Memory B cell (primary cell): Measurements from ENCODE around the gene PLXNA2.

Experiments used
- ATAC-seq: fragments of 150-1000 bp; cut with Tn5 transposase; 2 replicates; pipeline ENCODE4 v1.10.0; 2021; ENCODE audit warnings: low read depth, mild to moderate bottlenecking, moderate library complexity
- DNase-seq, 2 donors: peaks; one replicate each; pipeline ENCODE4 v3.0.0; 2022; ENCODE audit warnings: low spot score in 2 of 2
- H3K27ac Mint-ChIP-seq: one replicate; pipeline ENCODE4 v1.8.0; 2022; ENCODE audit warnings: mild to moderate bottlenecking, moderate library complexity, mixed read lengths
- H3K27me3 Mint-ChIP-seq: one replicate; pipeline ENCODE4 v1.8.0; 2022; ENCODE audit warnings: mixed read lengths
- H3K36me3 Mint-ChIP-seq: one replicate; pipeline ENCODE4 v1.8.0; 2022; ENCODE audit warnings: mild to moderate bottlenecking, mixed read lengths
- H3K4me1 Mint-ChIP-seq: one replicate; pipeline ENCODE4 v1.8.0; 2022; ENCODE audit warnings: mixed read lengths
- H3K4me3 Mint-ChIP-seq: one replicate; pipeline ENCODE4 v1.8.0; 2022; ENCODE audit warnings: mild to moderate bottlenecking, moderate library complexity, mixed read lengths
- H3K9me3 Mint-ChIP-seq: one replicate; pipeline ENCODE4 v1.8.0; 2022; ENCODE audit warnings: mixed read lengths

Gene PLXNA2

DNA sequence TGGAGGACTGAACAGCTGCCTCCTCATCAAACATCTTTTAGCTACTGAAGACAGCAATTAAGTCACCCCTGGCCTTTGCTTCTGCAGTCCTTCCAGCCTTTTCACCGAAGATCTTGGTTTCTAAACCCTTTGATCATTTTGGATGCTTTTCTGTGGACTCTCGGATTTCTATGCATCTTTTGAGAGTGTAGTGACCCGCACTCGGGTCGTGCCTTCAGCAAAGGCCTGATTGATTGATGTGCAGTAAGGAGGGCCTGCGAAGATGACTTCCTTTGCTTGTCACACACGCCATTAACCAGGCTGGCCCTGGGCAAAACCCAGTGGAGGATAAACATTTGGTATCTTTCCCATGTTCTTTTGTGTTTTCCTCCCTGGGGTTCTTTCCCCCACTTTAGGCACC, 175.8 kb downstream of the PLXNA2 start:
- ATAC-seq (no peak), DNase-seq (no peak)
- H3K4me1 Mint-ChIP-seq = no peaks in the 10 kb centered on the region
- no peak overlapping the region for H3K27ac Mint-ChIP-seq
- H3K36me3 Mint-ChIP-seq = no peaks in the 10 kb centered on the region
- H3K9me3 Mint-ChIP-seq = no peaks in the 10 kb centered on the region
- H3K4me3 Mint-ChIP-seq = no peak overlapping the region
- H3K27me3 Mint-ChIP-seq = peaks cover 1% of the 10 kb centered on the region

DNA sequence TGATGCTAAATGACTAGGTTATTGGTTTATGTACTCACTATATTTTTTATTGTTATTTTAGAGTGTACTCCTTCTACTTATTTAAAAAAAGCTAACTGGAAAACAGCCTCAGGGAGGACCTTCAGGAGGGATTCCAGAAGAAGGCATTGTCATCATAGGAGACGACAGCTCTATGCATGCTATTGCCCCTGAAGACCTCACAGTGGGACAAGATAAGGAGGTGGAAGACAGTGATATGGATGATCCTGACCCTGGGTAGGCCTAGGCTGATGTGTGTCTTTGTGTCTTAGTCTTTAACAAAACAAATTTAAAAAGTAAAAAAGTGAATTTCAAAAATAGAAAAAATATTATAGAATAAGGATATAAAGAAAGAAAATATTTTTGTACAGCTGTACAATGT, 177.6 kb downstream of the PLXNA2 start:
- H3K36me3 Mint-ChIP-seq = no peaks in the 10 kb centered on the region
- peaks cover 1% of the 10 kb centered on the region for H3K27me3 Mint-ChIP-seq

GRCh38 chr1:208065862-208066261, 178.3 kb downstream of the PLXNA2 start:
- Mint-ChIP-seq H3K27ac (no peak overlapping the region), H3K9me3 (no peaks in the 10 kb centered on the region), H3K4me3 (no peak overlapping the region), H3K27me3 (peaks cover 3% of the 10 kb centered on the region), H3K36me3 (no peaks in the 10 kb centered on the region), H3K4me1 (no peaks in the 10 kb centered on the region)
- ATAC-seq (no peak), DNase-seq (no peak)

More for the DNA sequence above, 177.6 kb downstream of the PLXNA2 start:
- H3K27ac Mint-ChIP-seq = no peak overlapping the region
- ATAC-seq (no peak), DNase-seq (no peak)
- no peaks in the 10 kb centered on the region for H3K4me1 Mint-ChIP-seq
- no peak overlapping the region for H3K4me3 Mint-ChIP-seq
- no peaks in the 10 kb centered on the region for H3K9me3 Mint-ChIP-seq

DNA sequence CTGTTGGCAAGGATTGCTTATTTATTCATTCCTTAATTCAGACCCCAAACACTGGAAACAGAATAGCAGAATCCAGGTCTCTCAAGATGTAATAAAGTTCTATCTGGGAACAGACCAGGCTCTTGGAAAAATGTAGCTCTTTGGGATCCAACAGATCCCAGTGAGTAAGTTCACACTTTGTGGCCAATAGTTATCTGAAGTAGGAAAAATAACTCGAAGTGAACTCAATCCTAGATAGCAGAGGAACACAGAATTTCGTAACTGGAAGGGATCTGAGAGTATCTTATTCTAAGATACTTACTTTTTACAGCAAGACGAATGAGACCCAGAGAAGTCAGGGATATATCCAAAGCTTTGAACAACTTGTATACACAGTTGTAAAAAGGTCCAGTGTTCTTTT, 182.6 kb downstream of the PLXNA2 start:
- Mint-ChIP-seq H3K4me3 (no peak overlapping the region), H3K9me3 (no peaks in the 10 kb centered on the region), H3K27ac (no peak overlapping the region), H3K36me3 (no peaks in the 10 kb centered on the region), H3K27me3 (peaks cover 11% of the 10 kb centered on the region), H3K4me1 (no peaks in the 10 kb centered on the region)
- DNase-seq = no peak
- ATAC-seq = no peak

GRCh38 chr1:208061118-208061517, 183.1 kb downstream of the PLXNA2 start:
- H3K4me1 Mint-ChIP-seq = no peaks in the 10 kb centered on the region
- no peaks in the 10 kb centered on the region for H3K36me3 Mint-ChIP-seq
- H3K9me3 Mint-ChIP-seq = no peaks in the 10 kb centered on the region
- DNase-seq = no peak
- H3K4me3 Mint-ChIP-seq = no peak overlapping the region
- no peak overlapping the region for H3K27ac Mint-ChIP-seq
- H3K27me3 Mint-ChIP-seq = peaks cover 12% of the 10 kb centered on the region
- no peak for ATAC-seq

DNA sequence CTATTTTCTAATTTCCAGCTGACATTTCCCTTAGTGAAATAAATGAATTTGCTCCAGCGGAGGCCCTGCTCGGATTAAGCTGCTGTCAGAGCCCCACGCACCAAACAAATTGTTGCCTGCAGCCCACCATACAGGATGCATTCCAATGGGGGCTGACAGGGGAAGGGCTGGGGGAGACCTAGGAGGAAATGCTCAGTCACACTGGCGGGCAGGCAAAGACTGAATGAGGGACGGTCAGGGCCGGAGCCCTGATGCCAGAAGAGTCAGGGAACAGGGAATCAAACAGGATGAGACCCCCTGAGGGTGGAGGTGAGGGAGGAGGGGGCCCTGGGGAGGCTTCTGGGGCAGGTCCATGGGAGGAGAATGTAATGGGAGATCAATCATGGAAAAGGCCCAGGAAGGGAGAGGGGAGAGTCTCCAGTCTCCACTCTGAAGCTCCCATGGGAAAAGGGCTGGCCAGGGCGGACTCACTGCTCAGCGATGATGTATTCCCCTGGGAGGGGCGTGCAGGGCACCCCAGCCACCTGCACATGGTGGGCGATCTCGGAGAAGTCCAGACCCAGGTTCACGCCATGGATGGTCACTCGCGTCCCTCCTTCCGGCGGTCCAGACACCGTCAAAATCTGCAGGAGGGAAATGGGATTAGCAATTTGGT, 183.8 kb downstream of the PLXNA2 start:
- Mint-ChIP-seq H3K4me3 (no peak overlapping the region), H3K27me3 (peaks cover 14% of the 10 kb centered on the region), H3K9me3 (no peaks in the 10 kb centered on the region), H3K27ac (no peak overlapping the region), H3K36me3 (no peaks in the 10 kb centered on the region), H3K4me1 (no peaks in the 10 kb centered on the region)
- ATAC-seq = no peak
- DNase-seq = no peak

DNA sequence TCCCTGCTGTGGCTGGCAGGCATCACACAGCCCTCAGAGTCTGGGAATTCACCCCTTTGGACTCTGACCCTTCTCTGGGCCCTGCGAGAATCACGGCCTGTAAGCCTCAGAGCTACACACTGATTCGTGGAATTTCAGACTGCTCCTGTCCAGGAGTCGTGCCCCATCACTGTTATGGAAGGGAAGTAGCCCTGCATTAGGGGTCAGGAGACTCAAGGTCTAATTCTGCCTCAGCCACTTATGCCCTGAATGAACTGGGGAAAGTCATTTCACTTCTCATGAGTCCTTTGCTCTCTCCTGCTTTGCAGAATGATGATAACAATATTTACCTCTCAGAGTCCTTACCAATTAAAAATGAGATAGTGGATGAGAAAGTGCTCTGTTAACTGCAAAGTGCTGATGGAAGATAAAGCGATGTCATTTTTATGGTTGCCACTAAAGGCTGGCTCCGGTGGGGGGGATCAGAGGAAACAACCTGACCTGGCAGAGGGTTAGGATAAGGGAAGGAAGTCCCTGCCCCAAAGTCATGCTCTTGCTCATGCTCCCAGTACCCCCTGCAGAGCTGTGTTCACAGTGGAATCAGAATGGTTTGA, 184.7 kb downstream of the PLXNA2 start:
- Mint-ChIP-seq H3K27ac (no peak overlapping the region), H3K4me1 (no peaks in the 10 kb centered on the region), H3K9me3 (no peaks in the 10 kb centered on the region), H3K27me3 (peaks cover 18% of the 10 kb centered on the region), H3K4me3 (no peak overlapping the region), H3K36me3 (no peaks in the 10 kb centered on the region)
- DNase-seq (no peak), ATAC-seq (no peak)

DNA sequence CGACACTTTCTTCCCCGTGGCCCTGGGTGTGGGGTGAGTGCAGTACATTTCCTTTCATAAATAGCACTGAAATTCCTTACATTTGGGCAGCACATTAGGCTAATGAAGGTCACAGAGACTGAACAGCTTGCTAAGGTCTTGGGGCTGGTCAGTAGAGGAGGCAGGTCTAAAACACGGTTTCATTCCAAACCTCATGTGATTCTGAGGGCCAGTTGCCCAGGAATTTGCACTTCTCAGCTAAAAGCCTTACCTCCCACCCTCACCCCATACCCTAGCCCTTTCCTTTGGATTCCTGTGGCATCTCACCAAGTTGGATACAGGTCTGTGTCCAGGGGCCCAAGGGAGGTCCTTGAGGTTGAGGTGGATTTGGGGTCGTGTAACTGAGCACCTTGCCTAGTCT, 185.4 kb downstream of the PLXNA2 start:
- H3K36me3 Mint-ChIP-seq = no peaks in the 10 kb centered on the region
- H3K4me3 Mint-ChIP-seq = no peak overlapping the region
- DNase-seq (no peak), ATAC-seq (no peak)
- H3K27me3 Mint-ChIP-seq = peaks cover 18% of the 10 kb centered on the region
- H3K9me3 Mint-ChIP-seq = no peaks in the 10 kb centered on the region
- H3K27ac Mint-ChIP-seq = no peak overlapping the region
- H3K4me1 Mint-ChIP-seq = no peaks in the 10 kb centered on the region

DNA sequence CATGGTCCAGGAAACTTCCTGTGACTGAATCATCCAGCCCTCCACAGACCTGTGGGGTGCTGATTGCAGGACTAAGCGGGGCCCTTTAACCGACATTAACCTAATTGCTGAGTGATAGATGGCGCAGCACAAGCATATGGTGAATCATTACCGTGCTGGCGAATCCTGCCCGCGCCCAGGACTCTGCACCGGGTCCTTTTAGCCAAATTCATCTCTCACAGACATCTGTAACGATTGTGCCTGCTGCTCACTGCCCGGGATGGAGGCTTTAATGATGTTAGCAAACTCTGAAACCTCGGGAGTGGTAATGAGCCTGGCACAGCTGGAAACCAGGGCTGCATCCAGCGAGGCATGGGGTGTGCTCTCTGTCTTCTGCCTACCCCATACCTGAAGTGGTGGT, 185.9 kb downstream of the PLXNA2 start:
- DNase-seq (no peak), ATAC-seq (no peak)
- Mint-ChIP-seq H3K27ac (no peak overlapping the region), H3K4me3 (no peak overlapping the region), H3K4me1 (no peaks in the 10 kb centered on the region), H3K9me3 (no peaks in the 10 kb centered on the region), H3K36me3 (no peaks in the 10 kb centered on the region), H3K27me3 (peaks cover 18% of the 10 kb centered on the region)

DNA sequence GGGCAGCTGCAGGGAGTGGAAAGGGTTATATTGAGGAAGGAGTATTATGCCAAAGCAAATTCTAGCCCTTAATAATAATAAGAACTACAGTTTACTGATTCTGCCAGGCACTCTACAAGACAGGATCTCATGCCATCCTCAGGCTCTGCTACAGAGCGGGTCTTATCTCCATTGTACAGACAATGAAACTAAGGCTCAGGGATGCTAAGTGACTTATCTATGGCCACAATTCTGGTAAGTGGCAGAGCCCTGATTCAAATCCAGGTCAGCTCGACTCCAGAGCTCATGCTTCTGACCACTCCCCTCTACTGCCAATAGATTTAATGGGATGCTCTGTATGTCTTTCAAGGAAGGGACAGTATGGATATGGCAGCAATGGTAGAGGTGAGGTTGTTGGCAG, 187.1 kb downstream of the PLXNA2 start:
- no peak overlapping the region for H3K27ac Mint-ChIP-seq

GRCh38 chr1:208055535-208055934, 188.6 kb downstream of the PLXNA2 start:
- H3K9me3 Mint-ChIP-seq = no peaks in the 10 kb centered on the region
- no peak overlapping the region for H3K27ac Mint-ChIP-seq
- no peak overlapping the region for H3K4me3 Mint-ChIP-seq
- H3K4me1 Mint-ChIP-seq = no peaks in the 10 kb centered on the region
- no peak for ATAC-seq
- H3K27me3 Mint-ChIP-seq = peaks cover 15% of the 10 kb centered on the region
- no peak for DNase-seq
- no peaks in the 10 kb centered on the region for H3K36me3 Mint-ChIP-seq

More for the DNA sequence above, 187.1 kb downstream of the PLXNA2 start:
- no peaks in the 10 kb centered on the region for H3K4me1 Mint-ChIP-seq
- H3K36me3 Mint-ChIP-seq = no peaks in the 10 kb centered on the region
- ATAC-seq = no peak
- H3K4me3 Mint-ChIP-seq = no peak overlapping the region
- peaks cover 18% of the 10 kb centered on the region for H3K27me3 Mint-ChIP-seq
- H3K9me3 Mint-ChIP-seq = no peaks in the 10 kb centered on the region
- DNase-seq = no peak

DNA sequence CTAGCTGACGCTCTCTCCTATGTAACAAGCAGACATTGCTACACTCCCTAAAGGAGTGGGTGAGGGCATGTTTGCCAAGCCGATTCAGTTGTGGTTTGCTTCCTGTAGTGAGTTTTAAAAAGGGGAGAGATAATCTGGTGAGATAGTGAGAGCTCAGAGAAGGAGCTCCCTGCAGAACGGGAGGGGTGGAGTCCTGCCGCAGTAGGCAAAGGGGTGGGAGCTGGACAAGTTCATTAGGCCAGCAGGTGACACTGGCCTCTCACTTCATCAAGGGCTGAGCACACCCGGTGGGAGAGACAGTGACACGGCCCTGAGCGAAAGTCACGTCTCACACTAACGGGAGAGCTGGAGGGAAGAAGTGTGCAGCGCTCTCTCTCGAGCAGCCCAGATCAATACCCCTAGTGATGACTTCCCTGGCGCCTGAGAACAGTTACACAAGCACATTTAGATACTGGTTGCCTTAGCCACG, 189.2 kb downstream of the PLXNA2 start:
- peaks cover 12% of the 10 kb centered on the region for H3K27me3 Mint-ChIP-seq
- H3K4me1 Mint-ChIP-seq = no peaks in the 10 kb centered on the region
- no peak overlapping the region for H3K27ac Mint-ChIP-seq
- H3K36me3 Mint-ChIP-seq = no peaks in the 10 kb centered on the region
- DNase-seq (no peak), ATAC-seq (no peak)
- no peaks in the 10 kb centered on the region for H3K9me3 Mint-ChIP-seq
- H3K4me3 Mint-ChIP-seq = no peak overlapping the region

GRCh38 chr1:208054485-208054884, 189.7 kb downstream of the PLXNA2 start:
- H3K36me3 Mint-ChIP-seq = no peaks in the 10 kb centered on the region
- H3K27ac Mint-ChIP-seq = no peak overlapping the region
- DNase-seq = no peak
- peaks cover 12% of the 10 kb centered on the region for H3K27me3 Mint-ChIP-seq
- H3K4me3 Mint-ChIP-seq = no peak overlapping the region
- no peaks in the 10 kb centered on the region for H3K9me3 Mint-ChIP-seq
- H3K4me1 Mint-ChIP-seq = no peaks in the 10 kb centered on the region
- no peak for ATAC-seq

GRCh38 chr1:208053661-208054060, 190.5 kb downstream of the PLXNA2 start:
- H3K4me1 Mint-ChIP-seq = no peaks in the 10 kb centered on the region
- H3K4me3 Mint-ChIP-seq = no peak overlapping the region
- ATAC-seq (no peak), DNase-seq (no peak)
- no peaks in the 10 kb centered on the region for H3K9me3 Mint-ChIP-seq
- no peak overlapping the region for H3K27ac Mint-ChIP-seq
- no peaks in the 10 kb centered on the region for H3K36me3 Mint-ChIP-seq
- peaks cover 10% of the 10 kb centered on the region for H3K27me3 Mint-ChIP-seq

GRCh38 chr1:208052926-208053407, 191.2 kb downstream of the PLXNA2 start:
- no peak for DNase-seq
- H3K4me1 Mint-ChIP-seq = no peaks in the 10 kb centered on the region

More at GRCh38 chr1:208052926-208053407, 191.2 kb downstream of the PLXNA2 start:
- H3K4me3 Mint-ChIP-seq = no peak overlapping the region
- no peaks in the 10 kb centered on the region for H3K36me3 Mint-ChIP-seq
- H3K9me3 Mint-ChIP-seq = no peaks in the 10 kb centered on the region
- H3K27ac Mint-ChIP-seq = no peak overlapping the region
- H3K27me3 Mint-ChIP-seq = peaks cover 11% of the 10 kb centered on the region
- no peak for ATAC-seq
